22Rv1 (cell line): ENCODE measurements around the gene HOMER1.

Experiments used
- H3K27ac ChIP-seq: fragments of 450-650 bp; 2 replicates; pipeline ENCODE4 v1.5.1; 2017
- CTCF ChIP-seq: fragments of 450-650 bp; IDR thresholded peaks from 2 replicates; pipeline ENCODE4 v1.5.1; 2017; ENCODE audit warnings: mild to moderate bottlenecking
- ZFX ChIP-seq: fragments of 450-650 bp; IDR thresholded peaks from 2 replicates; pipeline ENCODE4 v1.6.1; 2017; ENCODE audit warnings: antibody characterized with exemption, borderline replicate concordance

HOMER1 gene

GRCh38 chr5:79510638-79511037 lies 3.3 kb downstream of the HOMER1 start:
- TF ChIP-seq CTCF (no peak), ZFX (no peak)
- H3K27ac ChIP-seq: no peak overlapping the region

- no peak for TF ChIP-seq CTCF
- TF ChIP-seq ZFX: no peak
These were observed 4.6 kb downstream of the HOMER1 start for GRCh38 chr5:79509244-79509885.

GRCh38 chr5:79508794-79509193 lies 5.1 kb downstream of the HOMER1 start:
- no peak overlapping the region for H3K27ac ChIP-seq
- TF ChIP-seq ZFX: no peak

More at GRCh38 chr5:79509244-79509885, 4.6 kb downstream of the HOMER1 start:
- H3K27ac ChIP-seq: no peak overlapping the region

- no peak overlapping the region for H3K27ac ChIP-seq
- no peak for TF ChIP-seq CTCF
- no peak for TF ChIP-seq ZFX
These were observed 5.6 kb downstream of the HOMER1 start for GRCh38 chr5:79508354-79508753.

GRCh38 chr5:79507251-79508205 lies 6.4 kb downstream of the HOMER1 start:
- TF ChIP-seq ZFX (no peak), CTCF (no peak)
- no peak overlapping the region for H3K27ac ChIP-seq

GRCh38 chr5:79505138-79505537 lies 8.8 kb downstream of the HOMER1 start:
- H3K27ac ChIP-seq: no peak overlapping the region
- TF ChIP-seq CTCF (no peak), ZFX (no peak)

- H3K27ac ChIP-seq: peak overlapping the region; percentile 24; the same call in 1 of the 2 replicates
- TF ChIP-seq CTCF: no peak
- TF ChIP-seq ZFX: no peak
These were observed 10.0 kb downstream of the HOMER1 start for GRCh38 chr5:79503794-79504495.
